HG03025 (cell line): ENCODE results near the gene CDSN.

Experiments used
- ATAC-seq: cut with Tn5 transposase; IDR thresholded peaks from one replicate; pipeline ENCODE4 v1.9.1; 2021; ENCODE audit warnings: mild to moderate bottlenecking, moderate library complexity; ENCODE audit not compliant: unreplicated experiment, low FRiP score

The CDSN gene

GRCh38 chr6:31118178-31118577, 2.1 kb downstream of the CDSN start:
- no peak for ATAC-seq

- ATAC-seq: no peak
Measured at GRCh38 chr6:31116661-31117385, 3.4 kb downstream of the CDSN start.

- no peak for ATAC-seq
Measured at GRCh38 chr6:31115941-31116560, 4.2 kb downstream of the CDSN start.

- no peak for ATAC-seq
Measured at GRCh38 chr6:31114970-31115849, 5.0 kb downstream of the CDSN start.

- ATAC-seq: no peak
Measured at GRCh38 chr6:31114541-31114878, 5.7 kb downstream of the CDSN start, which contains the start of gene PSORS1C1. Gene PSORS1C1, plus strand, starts transcription at chr6:31114800. Its CDS starts 14,833 bp downstream, at chr6:31129633.

- ATAC-seq: no peak
Measured at GRCh38 chr6:31113861-31114540, 6.2 kb downstream of the CDSN start.

GRCh38 chr6:31112478-31112877, 7.8 kb downstream of the CDSN start, which contains the start of gene C6orf15:
Gene C6orf15, minus strand, starts transcription at chr6:31112575. Its CDS starts 20 bp downstream, at chr6:31112555.
- ATAC-seq: no peak

- ATAC-seq: no peak
Measured at GRCh38 chr6:31111712-31112111, 8.5 kb downstream of the CDSN start.

GRCh38 chr6:31110825-31111582, 9.2 kb downstream of the CDSN start:
- ATAC-seq: no peak

- ATAC-seq: no peak
Measured at GRCh38 chr6:31107052-31107451, 13.2 kb downstream of the CDSN start.

GRCh38 chr6:31103136-31103535, 17.1 kb downstream of the CDSN start:
- ATAC-seq: no peak

- no peak for ATAC-seq
Measured at GRCh38 chr6:31098449-31098938, 21.8 kb downstream of the CDSN start.

- no peak for ATAC-seq
Measured at GRCh38 chr6:31096656-31097055, 23.6 kb downstream of the CDSN start.

GRCh38 chr6:31096215-31096614, 24.0 kb downstream of the CDSN start:
- ATAC-seq: no peak

GRCh38 chr6:31094389-31094881, 25.8 kb downstream of the CDSN start:
- no peak for ATAC-seq

GRCh38 chr6:31092769-31093505, 27.3 kb downstream of the CDSN start:
- no peak for ATAC-seq

GRCh38 chr6:31092238-31092637, 28.0 kb downstream of the CDSN start:
- no peak for ATAC-seq

GRCh38 chr6:31091680-31092079, 28.6 kb downstream of the CDSN start:
- no peak for ATAC-seq

- no peak for ATAC-seq
Measured at GRCh38 chr6:31090973-31091364, 29.3 kb downstream of the CDSN start.
